ENCODE measurements around the gene GIT1.

GIT1 gene

DNA sequence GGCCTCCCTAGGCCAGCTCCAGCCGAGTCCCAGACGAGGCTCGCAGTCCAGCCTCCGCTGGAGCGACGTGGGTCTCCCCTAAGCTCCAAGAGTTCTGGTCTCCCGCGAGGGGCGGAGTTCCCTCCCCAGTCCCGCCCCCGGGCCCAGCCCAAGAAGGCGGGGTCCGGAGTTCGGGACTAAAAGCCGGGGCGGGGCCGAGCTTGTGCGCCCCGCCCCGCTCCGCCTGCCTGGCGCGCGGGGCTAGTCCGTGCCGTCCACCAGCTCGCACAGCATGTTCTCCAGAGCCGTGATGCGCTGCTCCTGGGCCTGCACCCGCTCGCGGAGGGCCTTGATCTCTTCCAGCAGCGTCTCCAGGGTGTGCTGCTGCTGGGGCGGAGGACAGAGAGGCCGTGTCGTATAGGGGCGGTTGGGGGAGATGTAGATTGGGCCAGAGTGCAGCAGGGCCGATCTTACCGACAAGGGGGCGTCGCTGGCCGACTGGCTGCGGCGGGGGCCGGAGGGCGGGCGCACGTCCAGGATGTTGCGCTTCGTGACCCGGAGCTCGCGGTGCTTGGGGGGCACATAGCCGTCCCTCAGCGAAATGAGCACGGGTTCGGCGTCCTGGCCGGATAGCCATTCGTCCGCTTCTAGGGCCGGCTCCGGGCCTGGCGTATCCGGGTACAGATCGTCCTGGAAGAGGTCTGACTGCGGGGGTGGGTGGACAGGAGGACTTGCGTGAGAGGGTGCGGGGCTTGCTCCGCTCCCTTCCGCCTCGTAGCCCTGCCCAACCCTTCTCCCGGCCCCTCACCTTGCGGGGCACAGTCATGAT, 26.2 kb upstream of the GIT1 start:
- no peak for FAIRE-seq

DNA sequence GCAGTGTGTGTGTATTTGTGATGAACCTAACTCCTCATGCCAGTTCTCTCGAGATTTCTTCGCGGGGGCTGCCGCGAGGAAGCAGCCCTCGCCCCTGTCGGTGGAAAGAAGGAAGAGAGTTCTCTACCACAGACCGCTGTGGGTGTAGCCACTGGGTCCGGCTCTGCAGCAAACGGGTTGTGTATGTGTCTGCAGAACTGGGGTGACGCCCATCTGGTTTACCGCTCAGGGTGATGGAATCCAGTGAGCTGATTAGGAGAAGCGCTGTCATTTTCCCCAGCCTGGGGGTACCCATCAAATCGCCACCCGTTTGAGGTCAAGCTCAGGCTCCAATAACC, 25.6 kb upstream of the GIT1 start:
- FAIRE-seq: no peak

GRCh38 chr17:29614349-29615047, 25.1 kb upstream of the GIT1 start:
- FAIRE-seq: no peak

- no peak for FAIRE-seq
Measured at GRCh38 chr17:29613856-29614255, 24.4 kb upstream of the GIT1 start.

GRCh38 chr17:29613352-29613837, 23.9 kb upstream of the GIT1 start:
- FAIRE-seq: no peak

GRCh38 chr17:29612404-29613280, 23.2 kb upstream of the GIT1 start:
- FAIRE-seq: no peak

- no peak for FAIRE-seq
Measured at GRCh38 chr17:29612094-29612403, 22.6 kb upstream of the GIT1 start.

DNA sequence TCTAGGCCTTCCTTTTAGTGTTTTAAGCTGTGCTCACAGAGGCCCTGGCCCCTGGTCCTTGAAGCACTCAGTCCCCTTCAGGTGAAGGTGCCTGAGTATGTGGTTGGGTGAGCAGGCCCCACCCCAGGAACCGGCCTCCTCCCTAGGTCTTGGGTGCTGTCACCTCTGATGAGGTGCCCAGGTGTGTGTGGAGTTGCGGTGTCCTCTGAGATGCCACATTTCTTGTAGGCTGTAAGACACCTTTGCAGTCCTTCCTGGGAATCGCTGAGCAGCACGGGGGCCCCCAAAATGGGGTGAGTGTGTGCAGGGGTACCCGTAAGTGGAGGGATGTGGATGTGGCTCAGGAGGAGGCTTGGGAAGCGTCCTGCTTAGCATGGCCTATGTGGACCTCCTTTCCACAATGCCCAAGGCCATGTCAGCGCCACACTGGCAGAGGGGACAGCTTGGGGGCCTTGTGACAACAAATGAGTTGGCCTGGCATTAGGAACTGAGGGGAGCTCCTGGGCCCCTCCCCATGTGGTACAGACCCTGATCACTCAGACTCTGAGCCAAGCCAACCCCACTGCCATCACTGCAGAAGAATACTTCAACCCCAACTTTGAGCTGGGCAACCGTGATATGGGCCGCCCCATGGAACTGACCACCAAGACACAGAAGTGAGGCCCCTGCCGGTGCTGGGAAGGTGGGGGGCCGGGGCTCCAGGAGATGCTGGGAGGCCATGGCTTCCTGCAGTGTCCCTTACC, 22.1 kb upstream of the GIT1 start:
- no peak for FAIRE-seq

DNA sequence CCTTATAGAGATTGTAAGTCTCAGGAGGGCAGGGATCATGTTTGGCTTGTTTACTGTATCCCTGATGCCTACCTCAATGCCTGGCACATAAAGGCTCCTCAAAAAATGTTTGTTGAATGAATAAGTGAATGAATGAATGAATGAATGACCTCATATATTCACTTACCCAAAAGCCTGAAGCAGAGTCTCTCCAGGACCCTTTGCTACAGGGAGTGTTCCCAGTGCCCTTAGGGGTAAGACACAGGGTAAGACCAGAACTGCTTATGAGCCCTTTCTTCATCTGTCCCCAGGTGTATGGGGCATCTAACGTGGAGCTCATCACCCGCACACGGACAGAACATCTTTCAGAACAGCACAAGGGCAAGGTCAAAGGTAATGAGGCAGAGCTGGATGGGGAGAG, 20.9 kb upstream of the GIT1 start:
- FAIRE-seq: no peak

- FAIRE-seq: no peak
Measured at GRCh38 chr17:29608986-29609385, 19.5 kb upstream of the GIT1 start.

DNA sequence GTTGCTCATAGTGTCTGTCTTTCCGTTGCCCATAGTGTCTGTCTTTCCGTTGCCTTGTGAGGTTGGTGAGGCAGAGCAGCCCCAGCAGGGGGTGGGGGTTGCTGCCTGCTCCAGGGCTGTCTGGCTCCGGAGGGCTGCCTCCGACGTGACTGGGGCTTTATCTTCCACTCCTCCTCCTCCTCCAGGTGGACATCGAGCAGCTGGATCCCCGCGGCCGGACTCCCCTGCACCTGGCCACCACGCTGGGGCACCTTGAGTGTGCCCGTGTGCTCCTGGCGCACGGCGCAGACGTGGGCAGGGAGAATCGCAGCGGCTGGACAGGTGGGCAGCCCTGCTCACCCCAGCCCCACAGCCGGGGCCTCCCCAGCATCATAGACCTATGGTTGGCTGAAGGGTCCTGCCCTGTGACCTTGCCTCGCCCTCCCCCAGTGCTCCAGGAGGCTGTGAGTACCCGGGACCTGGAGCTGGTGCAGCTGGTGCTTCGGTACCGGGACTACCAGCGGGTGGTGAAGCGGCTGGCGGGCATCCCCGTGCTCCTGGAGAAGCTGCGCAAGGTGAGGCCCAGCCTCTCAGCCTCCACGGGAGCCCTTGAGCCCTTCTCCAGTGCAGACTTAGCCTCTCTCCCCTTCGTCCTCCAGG, 18.2 kb upstream of the GIT1 start:
- no peak for FAIRE-seq

DNA sequence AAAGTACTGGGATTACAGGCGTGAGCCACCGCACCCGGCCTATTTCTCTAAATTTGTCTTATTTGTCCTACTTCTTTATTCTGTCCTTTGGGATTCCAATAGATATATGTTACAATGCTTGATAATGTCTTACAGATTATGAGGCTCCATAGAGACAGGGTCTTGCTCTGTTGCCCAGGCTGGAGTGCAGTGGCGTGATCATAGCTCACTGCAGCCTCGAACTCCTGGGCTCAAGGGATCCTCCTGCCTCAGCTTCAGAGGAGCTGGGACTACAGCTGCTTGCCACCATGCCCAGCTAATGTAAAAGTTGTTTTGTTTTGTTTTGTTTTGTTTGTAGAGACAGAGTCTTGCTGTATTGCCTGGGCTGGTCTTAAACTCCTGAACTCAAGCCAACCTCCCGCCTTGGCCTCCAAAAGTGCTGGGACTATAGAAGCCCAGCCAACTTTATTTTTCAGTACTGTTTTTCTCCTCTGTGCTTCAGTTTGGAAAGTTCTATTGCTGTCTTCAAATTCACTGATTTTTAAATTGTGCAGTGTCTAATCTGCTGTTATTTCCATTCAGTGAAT, 13.7 kb upstream of the GIT1 start:
- no peak for FAIRE-seq

GRCh38 chr17:29597361-29598172, 8.1 kb upstream of the GIT1 start:
- no peak for FAIRE-seq

- FAIRE-seq: no peak
Measured at GRCh38 chr17:29596811-29597210, 7.4 kb upstream of the GIT1 start.

- FAIRE-seq: no peak
Measured at GRCh38 chr17:29595943-29596774, 6.7 kb upstream of the GIT1 start.

DNA sequence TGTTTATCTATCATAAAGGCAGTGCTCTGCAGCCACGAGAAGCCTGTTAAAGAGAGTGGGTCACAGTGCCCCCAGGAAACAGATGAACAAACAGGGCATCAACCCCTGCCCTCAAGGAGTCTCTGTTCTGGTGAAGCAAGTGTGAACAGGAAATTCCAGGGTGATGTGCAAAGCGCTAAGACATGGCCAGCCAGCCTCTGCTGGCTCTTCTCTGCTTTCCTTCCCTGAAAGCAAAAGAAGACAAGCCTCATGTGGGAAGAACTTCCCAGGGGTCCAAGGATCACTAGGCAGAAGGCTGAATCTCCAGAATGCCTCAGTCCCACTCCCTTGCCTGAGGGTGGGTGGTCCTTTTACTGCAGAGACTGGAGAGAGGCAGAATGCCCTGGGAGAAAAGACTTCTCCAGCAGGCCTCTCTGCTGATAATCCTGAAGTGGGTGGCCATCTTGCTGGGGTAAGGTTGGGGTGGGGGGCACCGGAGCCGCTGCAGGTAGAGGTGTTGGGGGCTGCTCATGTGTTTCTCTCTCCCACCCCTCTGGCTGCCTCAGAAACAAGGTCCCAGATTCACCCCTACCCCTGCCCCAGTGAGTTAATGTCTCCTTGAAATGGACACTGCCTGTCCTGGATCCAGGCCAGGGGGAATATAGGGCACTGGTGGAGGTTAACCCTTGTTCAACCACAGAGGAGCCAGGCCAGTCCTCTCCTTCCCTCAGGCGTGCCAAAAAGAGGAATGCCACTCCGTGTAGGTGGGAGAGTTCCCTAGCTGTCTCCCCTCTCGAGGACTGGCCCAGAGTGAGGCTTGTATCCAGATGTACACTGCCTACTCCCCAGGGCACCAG, 5.9 kb upstream of the GIT1 start:
- no peak for FAIRE-seq

DNA sequence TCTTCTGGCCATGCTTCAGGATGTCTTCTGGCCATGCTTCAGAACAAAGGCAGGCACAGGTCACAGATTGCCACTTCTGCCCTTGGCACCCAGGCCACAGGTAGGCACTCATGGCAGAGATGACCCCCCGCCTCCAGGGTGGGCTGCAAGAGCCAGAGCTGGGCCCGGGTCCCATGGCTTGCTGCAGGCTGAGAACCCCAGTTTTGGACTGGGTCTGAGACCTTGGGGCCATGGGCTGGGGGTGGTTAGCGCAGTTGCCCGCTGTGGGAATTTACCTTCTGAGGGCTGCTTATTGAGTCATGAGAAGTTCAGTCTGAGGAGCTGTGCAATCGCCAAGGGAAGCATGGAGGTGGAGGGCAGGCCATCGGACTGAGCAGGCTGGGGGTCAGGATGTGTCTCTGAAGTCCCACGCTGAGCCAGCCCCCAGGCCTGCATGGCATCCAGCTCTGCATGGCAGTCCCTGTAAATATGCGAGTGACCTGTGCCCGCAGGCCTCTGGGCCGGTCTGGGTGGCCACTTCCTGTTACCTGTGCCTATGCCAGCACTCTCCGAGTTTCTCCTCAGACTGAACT, 5.2 kb upstream of the GIT1 start:
- FAIRE-seq: no peak

GRCh38 chr17:29593591-29594518, 4.4 kb upstream of the GIT1 start:
- no peak for FAIRE-seq

All from colon (tissue), 2 donors.